Body of pancreas (tissue), 4 donors: ENCODE results near the gene TM4SF20. TPM values are rescaled to one million over a fixed set of nuclear protein-coding genes. Genes with fewer than 3 reads are reported as not detected.

Experiments used
- ATAC-seq: fragments of 150-250 bp; one replicate; pipeline ENCODE4 v1.9.1; 2016
- DNase-seq, 4 donors: peaks; one replicate each; pipeline ENCODE4 v3.0.0-alpha.2; 2019
- H3K27ac ChIP-seq, 4 donors: fragments of 200-600 bp; sonication (generic); 1 replicate in 3 of 4; 2 replicates in 1 of 4; pipeline versions ENCODE4 v1.5.1 to v1.6.1; 2016 to 2019; ENCODE audit warnings: mild to moderate bottlenecking in 1 of 4, mixed read lengths in 1 of 4, moderate library complexity in 1 of 4
- H3K27me3 ChIP-seq, 2 donors: fragments of 200-600 bp; sonication (generic); one replicate each; pipeline ENCODE4 v1.6.0; 2016; ENCODE audit warnings: mild to moderate bottlenecking in 1 of 2
- H3K36me3 ChIP-seq, 2 donors: fragments of 200-600 bp; sonication (generic); replicated peaks in 1 of 2; 2 replicates each; pipeline ENCODE4 v1.5.1; 2016; ENCODE audit warnings: low read depth in 2 of 2; ENCODE audit not compliant: insufficient read depth in 1 of 2
- H3K4me1 ChIP-seq: fragments of 200-600 bp; sonication (generic); one replicate; pipeline ENCODE4 v1.6.0; 2016
- H3K4me3 ChIP-seq, 2 donors: fragments of 200-600 bp; sonication (generic); 1 replicate in 1 of 2; 2 replicates in 1 of 2; pipeline ENCODE4 v1.5.1; 2016 to 2019
- H3K9me3 ChIP-seq, 3 donors: fragments of 200-600 bp; sonication (generic); 1 replicate in 2 of 3; 2 replicates in 1 of 3; pipeline ENCODE4 v1.5.1; 2016
- POLR2A ChIP-seq, 3 donors: fragments of 450-650 bp; IDR thresholded peaks; one replicate each; pipeline ENCODE4 v1.6.1; 2016; ENCODE audit warnings: antibody characterized with exemption in 3 of 3, mild to moderate bottlenecking in 2 of 3
- WGBS, 2 donors: methylation state at CpG; one replicate each; pipeline ENCODE4 v1.1.5; 2017; 5-methylcytosine and 5-hydroxymethylcytosine counted together
- intact Hi-C: fragments of 100-400 bp; cut with DNase I; formaldehyde crosslinking; loops from one replicate; pipeline ENCODE4 v1.15.1; 2023
- total RNA-seq, 2 donors: library from RNA; depleted of rRNA; stranded (reverse); fragments of >200 nt; gene quantifications; one replicate each; pipeline ENCODE4 v1.1.0, GENCODE V29; 2016
- TF ChIP-seq, protein P1 (sequence below), 7 experiments: fragments of 450-650 bp in 4 of 7; fragments of 200-600 bp in 3 of 7; sonication (generic) in 3 of 7; IDR thresholded peaks; one replicate each; pipeline ENCODE4 v1.5.1; 2016 to 2019; ENCODE audit warnings: antibody characterized with exemption in 7 of 7

Gene TM4SF20
- total RNA-seq, 2 donors from 2014 or later = not detected

- intact Hi-C loops = no loop called here
- peaks cover 11% of the 10 kb centered on the region for H3K4me1 ChIP-seq
- no peaks in the 10 kb centered on the region for H3K27me3 ChIP-seq
- peaks cover 0 to 7% of the 10 kb centered on the region in 2 donors for H3K36me3 ChIP-seq
- H3K4me3 ChIP-seq = no peak overlapping the region
- no peak for ATAC-seq
- no peaks in the 10 kb centered on the region for H3K9me3 ChIP-seq
- no peak for TF ChIP-seq POLR2A (IDR thresholded peaks at IDR 0.05)
- TF ChIP-seq, protein P1, sequence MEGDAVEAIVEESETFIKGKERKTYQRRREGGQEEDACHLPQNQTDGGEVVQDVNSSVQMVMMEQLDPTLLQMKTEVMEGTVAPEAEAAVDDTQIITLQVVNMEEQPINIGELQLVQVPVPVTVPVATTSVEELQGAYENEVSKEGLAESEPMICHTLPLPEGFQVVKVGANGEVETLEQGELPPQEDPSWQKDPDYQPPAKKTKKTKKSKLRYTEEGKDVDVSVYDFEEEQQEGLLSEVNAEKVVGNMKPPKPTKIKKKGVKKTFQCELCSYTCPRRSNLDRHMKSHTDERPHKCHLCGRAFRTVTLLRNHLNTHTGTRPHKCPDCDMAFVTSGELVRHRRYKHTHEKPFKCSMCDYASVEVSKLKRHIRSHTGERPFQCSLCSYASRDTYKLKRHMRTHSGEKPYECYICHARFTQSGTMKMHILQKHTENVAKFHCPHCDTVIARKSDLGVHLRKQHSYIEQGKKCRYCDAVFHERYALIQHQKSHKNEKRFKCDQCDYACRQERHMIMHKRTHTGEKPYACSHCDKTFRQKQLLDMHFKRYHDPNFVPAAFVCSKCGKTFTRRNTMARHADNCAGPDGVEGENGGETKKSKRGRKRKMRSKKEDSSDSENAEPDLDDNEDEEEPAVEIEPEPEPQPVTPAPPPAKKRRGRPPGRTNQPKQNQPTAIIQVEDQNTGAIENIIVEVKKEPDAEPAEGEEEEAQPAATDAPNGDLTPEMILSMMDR (IDR thresholded peaks at IDR 0.05) = no peak
- H3K27ac ChIP-seq = no peak overlapping the region
- WGBS, 2 donors = 86 to 90% methylated on average over 7 of the region's 7 CpGs
- no peak for DNase-seq
These were observed 32.0 kb downstream of the TM4SF20 start for GRCh38 chr2:227347117-227347516.

GRCh38 chr2:227344231-227344630 is 34.9 kb downstream of the TM4SF20 start:
- peaks cover 0 to 7% of the 10 kb centered on the region in 2 donors for H3K36me3 ChIP-seq
- 78 to 82% methylated on average over 2 of the region's 2 CpGs for WGBS, 2 donors
- ATAC-seq (no peak), DNase-seq (no peak)
- H3K27me3 ChIP-seq = no peaks in the 10 kb centered on the region
- no peak overlapping the region for H3K27ac ChIP-seq
- no peak for TF ChIP-seq POLR2A (IDR thresholded peaks at IDR 0.05)
- TF ChIP-seq, protein P1 (IDR thresholded peaks at IDR 0.05) = no peak
- intact Hi-C loops = no loop called here
- H3K4me1 ChIP-seq = peaks cover 4% of the 10 kb centered on the region
- H3K4me3 ChIP-seq = no peak overlapping the region
- no peaks in the 10 kb centered on the region for H3K9me3 ChIP-seq

DNA sequence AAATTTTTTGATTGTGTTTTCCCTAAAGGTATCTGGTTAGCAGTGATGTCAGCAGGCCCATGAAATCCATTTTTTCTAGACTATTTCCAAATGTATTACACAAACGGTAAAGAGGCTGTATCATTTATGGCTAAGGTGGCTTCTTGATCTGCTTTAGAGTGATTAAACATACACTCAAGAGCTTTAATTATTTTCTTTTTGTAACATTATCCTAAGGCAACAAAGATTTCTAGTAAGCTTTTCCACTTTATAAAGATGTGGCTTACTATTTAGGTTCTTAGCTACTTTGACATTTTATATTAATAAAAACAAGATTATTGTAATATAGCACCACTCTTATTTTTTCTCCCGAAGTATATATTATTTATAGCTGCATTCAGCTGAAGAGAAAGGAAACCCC is 37.6 kb downstream of the TM4SF20 start:
- Histone ChIP-seq H3K36me3 (peaks cover 0 to 6% of the 10 kb centered on the region in 2 donors), H3K27ac (no peak overlapping the region), H3K4me1 (peaks cover 12% of the 10 kb centered on the region), H3K9me3 (no peaks in the 10 kb centered on the region), H3K4me3 (no peak overlapping the region), H3K27me3 (no peaks in the 10 kb centered on the region)
- 88 to 93% methylated on average over 2 of the region's 2 CpGs for WGBS, 2 donors
- DNase-seq (no peak), ATAC-seq (no peak)
- intact Hi-C loops = no loop called here
- TF ChIP-seq POLR2A (IDR thresholded peaks at IDR 0.05) = no peak
- TF ChIP-seq, protein P1 (IDR thresholded peaks at IDR 0.05) = no peak

DNA sequence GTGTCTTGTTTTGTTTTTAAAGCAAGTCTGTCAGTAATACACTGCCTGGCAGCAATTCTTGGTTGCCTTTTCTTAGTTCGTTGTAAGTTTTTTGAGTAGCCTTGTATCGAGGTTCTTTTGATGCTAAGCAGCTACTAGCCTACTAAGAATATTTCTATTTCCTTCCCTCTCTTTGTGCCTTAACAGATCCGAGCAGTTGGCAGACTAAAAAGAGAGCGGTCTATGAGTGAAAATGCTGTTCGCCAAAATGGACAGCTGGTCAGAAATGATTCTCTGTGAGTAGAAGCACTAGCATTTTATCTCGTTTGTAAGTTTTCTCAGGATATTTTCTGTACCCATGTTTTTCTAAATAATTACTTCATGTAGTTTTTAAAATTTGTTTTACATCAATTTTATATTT is 39.0 kb downstream of the TM4SF20 start:
- H3K4me1 ChIP-seq = peaks cover 12% of the 10 kb centered on the region
- no peak overlapping the region for H3K27ac ChIP-seq
- WGBS, 2 donors = 75 to 78% methylated on average over 6 of the region's 6 CpGs
- no peaks in the 10 kb centered on the region for H3K27me3 ChIP-seq
- ATAC-seq (no peak), DNase-seq (no peak)
- intact Hi-C loops = no loop called here
- no peaks in the 10 kb centered on the region for H3K9me3 ChIP-seq
- peaks cover 0 to 4% of the 10 kb centered on the region in 2 donors for H3K36me3 ChIP-seq
- no peak overlapping the region for H3K4me3 ChIP-seq
- TF ChIP-seq, protein P1 (IDR thresholded peaks at IDR 0.05) = no peak
- TF ChIP-seq POLR2A (IDR thresholded peaks at IDR 0.05) = no peak

- Histone ChIP-seq H3K4me3 (no peak overlapping the region), H3K27ac (peak overlapping the region in 2 of 4 donors; percentile 5 to 56), H3K9me3 (no peaks in the 10 kb centered on the region), H3K27me3 (no peaks in the 10 kb centered on the region), H3K4me1 (peaks cover 12% of the 10 kb centered on the region), H3K36me3 (peaks cover 0 to 6% of the 10 kb centered on the region in 2 donors)
- ATAC-seq (peak; percentile 60), DNase-seq (no peak)
- intact Hi-C loops = no loop called here
- 38 to 51% methylated on average over 2 of the region's 2 CpGs for WGBS, 2 donors
- no peak for TF ChIP-seq POLR2A (IDR thresholded peaks at IDR 0.05)
- TF ChIP-seq, protein P1 (IDR thresholded peaks at IDR 0.05) = no peak
These were observed 40.0 kb downstream of the TM4SF20 start for GRCh38 chr2:227339098-227339599.
